ENCODE data around the gene UGT2A1.

GRCh38 chr4:69649207-69649606, 3.8 kb downstream of the UGT2A1 start:
- TF ChIP-seq POLR2A (IDR thresholded peaks at IDR 0.05; ENCODE audit: extremely low read depth, insufficient read length): no peak
- TF ChIP-seq CTCF (IDR thresholded peaks at IDR 0.05; ENCODE audit: low read depth, low read length): no peak
- TF ChIP-seq MAX (IDR thresholded peaks at IDR 0.05; ENCODE audit: low read depth, low read length): no peak

Data from NB4 (cell line).